HG03175 (cell line): ENCODE measurements around the gene ACIN1.

Experiments used
- ATAC-seq: cut with Tn5 transposase; IDR thresholded peaks from one replicate; pipeline ENCODE4 v1.9.1; 2021; ENCODE audit warnings: mild to moderate bottlenecking, moderate library complexity; ENCODE audit not compliant: unreplicated experiment

Gene ACIN1

GRCh38 chr14:23105348-23105824 lies 10.4 kb upstream of the ACIN1 start:
- no peak for ATAC-seq

- ATAC-seq: no peak
Observed at GRCh38 chr14:23104591-23105347, 9.8 kb upstream of the ACIN1 start, which contains the start of gene CIROP. CIROP (minus strand) TSS chr14:23104989; CDS start chr14:23104920, 69 bp downstream.

GRCh38 chr14:23104070-23104590 lies 9.2 kb upstream of the ACIN1 start:
- no peak for ATAC-seq

GRCh38 chr14:23103581-23103980 lies 8.6 kb upstream of the ACIN1 start:
- ATAC-seq: no peak

- ATAC-seq: no peak
Observed at GRCh38 chr14:23102801-23103200, 7.9 kb upstream of the ACIN1 start.

- no peak for ATAC-seq
Observed at GRCh38 chr14:23101986-23102625, 7.2 kb upstream of the ACIN1 start.

GRCh38 chr14:23101213-23101970 lies 6.5 kb upstream of the ACIN1 start:
- ATAC-seq: no peak

- no peak for ATAC-seq
Observed at GRCh38 chr14:23099212-23099861, 4.4 kb upstream of the ACIN1 start.

- ATAC-seq: no peak
Observed at GRCh38 chr14:23097786-23098185, 2.9 kb upstream of the ACIN1 start.

- peak; percentile 94 for ATAC-seq
Observed at GRCh38 chr14:23095196-23096108, 516 bp upstream of the ACIN1 start, which contains the start of gene C14orf119. C14orf119 (plus strand) TSS chr14:23095505; CDS start chr14:23097659, 2,154 bp downstream.

- no peak for ATAC-seq
Observed at GRCh38 chr14:23093991-23094665, 808 bp downstream of the ACIN1 start.

- ATAC-seq: no peak
Observed at GRCh38 chr14:23093526-23093925, 1.4 kb downstream of the ACIN1 start.

- ATAC-seq: no peak
Observed at GRCh38 chr14:23093104-23093503, 1.8 kb downstream of the ACIN1 start.

- no peak for ATAC-seq
Observed at GRCh38 chr14:23091294-23092225, 3.4 kb downstream of the ACIN1 start.

GRCh38 chr14:23090254-23090636 lies 4.7 kb downstream of the ACIN1 start:
- no peak for ATAC-seq

- no peak for ATAC-seq
Observed at GRCh38 chr14:23089498-23090253, 5.3 kb downstream of the ACIN1 start.

- ATAC-seq: no peak
Observed at GRCh38 chr14:23086565-23086964, 8.4 kb downstream of the ACIN1 start.
